NCI-H1105 (cell line): ENCODE measurements around the gene HHAT.
A peak's percentile ranks its signal among the peaks of the same experiment; 100 is the strongest.
"Not testable (repeated sequence)": the region's sequence is repeated elsewhere in the genome, so short reads cannot be mapped to it uniquely, and the experiment has no call there.

Experiments used
- DNase-seq: peaks from one replicate; lab custom pipeline; 2025; lab: John Stamatoyannopoulos, UW

The HHAT gene

GRCh38 chr1:210647406-210648333 is 319.0 kb downstream of the HHAT start:
- no peak for DNase-seq

- DNase-seq, result no peak
These were observed 320.0 kb downstream of the HHAT start for GRCh38 chr1:210648588-210649269.

GRCh38 chr1:210650403-210650802 is 321.7 kb downstream of the HHAT start:
- DNase-seq, result no peak

DNA sequence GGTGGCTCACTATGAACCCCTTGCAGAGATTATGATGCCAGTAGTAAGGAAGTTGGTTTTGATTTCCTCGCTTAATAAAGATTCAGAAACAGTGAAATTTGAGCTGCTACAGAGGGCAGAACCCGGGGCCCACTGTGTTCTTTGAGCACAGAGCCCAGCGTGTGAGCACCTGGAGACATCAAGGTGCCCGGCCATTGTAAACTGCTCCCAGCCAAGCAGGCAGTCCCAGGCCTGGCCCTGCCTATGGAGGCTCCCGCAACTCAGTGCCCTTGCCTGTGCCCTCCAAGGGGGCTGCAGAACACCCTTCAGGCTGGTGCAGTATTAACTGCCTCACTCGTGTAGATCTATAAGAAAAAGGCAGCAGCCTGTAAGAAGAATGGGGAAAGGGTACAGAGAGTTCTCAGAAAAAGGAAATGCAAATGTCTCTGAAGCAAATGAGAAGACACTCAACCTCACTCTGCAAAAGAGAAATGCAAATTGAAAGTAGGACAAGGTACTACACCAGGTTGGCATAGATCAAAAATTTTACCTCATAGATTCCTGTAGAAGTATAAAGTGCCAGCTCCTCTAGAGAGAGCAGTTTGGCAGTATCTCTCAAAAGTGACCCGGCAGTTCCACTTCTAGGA is 323.7 kb downstream of the HHAT start:
- DNase-seq, result no peak

DNA sequence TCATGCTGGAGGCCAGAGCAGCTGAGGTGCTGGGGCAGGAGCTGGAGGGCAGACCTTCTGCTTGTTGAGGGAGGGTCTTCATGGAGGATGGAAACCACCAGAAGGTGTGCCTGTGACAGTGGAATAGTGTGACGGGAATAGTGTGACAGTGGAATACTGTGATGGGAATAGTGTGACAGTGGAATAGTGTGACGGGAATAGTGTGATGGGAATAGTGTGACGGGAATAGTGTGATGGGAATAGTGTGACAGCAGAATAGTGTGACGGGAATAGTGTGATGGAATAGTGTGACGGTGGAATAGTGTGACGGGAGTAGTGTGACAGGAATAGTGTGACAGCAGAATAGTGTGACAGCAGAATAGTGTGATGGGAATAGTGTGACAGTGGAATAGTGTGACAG is 325.1 kb downstream of the HHAT start:
- no peak for DNase-seq

DNA sequence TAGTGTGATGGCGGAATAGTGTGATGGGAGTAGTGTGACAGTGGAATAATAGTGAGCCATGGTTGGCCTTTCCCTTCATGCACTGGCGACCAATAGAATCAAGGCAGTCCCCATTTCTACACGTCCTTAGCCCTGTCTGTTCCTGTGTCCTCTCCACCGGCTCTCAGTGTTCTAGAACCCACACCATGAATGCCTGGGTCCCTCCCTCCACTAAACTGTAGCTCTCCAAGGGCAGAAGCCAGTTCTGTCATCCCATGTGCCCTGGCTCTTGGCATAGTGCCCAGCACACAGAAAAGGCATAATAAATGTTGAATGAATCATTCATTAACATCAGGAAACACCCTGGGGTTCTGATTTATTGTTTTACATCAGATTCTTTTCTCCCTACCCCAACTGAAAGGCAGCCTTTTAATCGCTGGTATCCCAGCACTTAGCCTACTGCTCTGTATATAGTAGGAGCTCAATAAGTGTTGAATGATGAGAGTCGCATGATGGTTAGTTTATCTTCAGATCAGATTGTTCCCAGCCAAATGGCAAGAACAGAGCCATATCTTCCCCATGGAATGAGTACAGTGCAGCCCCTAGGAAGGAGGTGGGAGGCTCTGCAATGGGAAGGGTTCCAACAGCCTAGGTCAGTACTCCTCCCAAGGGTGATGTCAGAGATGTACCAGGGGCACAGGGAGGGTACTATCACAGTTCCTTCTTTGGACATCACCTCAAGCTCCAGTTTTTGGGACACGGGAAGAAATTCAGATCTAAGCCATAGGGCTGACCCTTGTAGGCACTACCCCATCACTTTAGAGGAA is 325.7 kb downstream of the HHAT start:
- no peak for DNase-seq

DNA sequence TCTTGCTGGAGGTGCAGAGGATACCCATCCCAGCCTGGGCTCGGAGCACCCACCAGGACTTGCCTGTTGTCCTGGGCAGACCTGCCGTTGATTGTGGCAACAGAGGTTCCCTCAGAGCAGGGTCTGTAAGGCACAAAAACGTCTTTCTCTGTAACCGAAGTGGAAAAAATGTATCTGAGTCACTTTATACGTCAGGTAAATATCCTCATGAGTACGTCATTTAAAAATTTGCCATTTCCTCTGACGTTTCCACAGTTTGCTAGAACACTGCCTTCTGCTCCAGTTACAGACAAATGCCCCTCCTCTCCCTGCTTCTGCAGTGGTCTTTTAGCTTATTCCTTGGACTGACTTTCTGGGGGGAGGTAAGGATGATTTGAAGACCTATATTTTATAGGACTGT is 326.8 kb downstream of the HHAT start:
- no peak for DNase-seq

DNA sequence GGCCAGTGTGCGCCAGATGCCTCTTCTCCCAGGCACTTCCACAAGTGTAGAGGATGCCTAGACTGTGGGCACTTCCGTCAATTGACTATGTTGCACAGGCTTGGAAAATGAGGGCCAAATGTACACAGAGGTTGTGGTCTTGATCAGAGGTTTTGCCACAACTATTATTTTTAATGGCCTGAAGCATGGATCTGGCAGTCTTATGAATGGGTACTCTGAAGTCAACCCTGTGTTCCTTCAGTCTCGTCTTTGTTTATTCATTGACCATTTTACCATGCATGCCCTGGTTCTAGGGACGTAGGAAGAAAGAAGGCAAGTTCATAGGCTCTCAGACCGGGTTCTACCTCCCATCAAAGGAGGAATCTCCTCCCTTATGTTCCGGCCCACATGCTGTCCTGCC is 329.1 kb downstream of the HHAT start:
- no peak for DNase-seq

DNA sequence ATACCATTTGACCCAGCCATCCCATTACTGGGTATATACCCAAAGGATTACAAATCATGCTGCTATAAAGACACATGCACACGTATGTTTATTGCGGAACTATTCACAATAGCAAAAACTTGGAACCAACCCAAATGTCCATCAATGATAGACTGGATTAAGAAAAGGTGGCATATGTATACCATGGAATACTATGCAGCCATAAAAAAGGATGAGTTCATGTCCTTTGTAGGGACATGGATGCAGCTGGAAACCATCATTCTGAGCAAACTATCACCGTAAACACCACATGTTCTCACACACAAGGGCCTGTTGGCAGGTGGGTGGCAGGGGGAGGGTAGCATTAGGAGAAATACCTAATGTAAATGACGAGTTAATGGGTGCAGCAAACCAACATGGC is 332.8 kb downstream of the HHAT start:
- DNase-seq, result not testable (repeated sequence)

- no peak for DNase-seq
These were observed 333.8 kb downstream of the HHAT start for GRCh38 chr1:210662291-210663050.

- DNase-seq, result peak; percentile 89
These were observed 335.2 kb downstream of the HHAT start for GRCh38 chr1:210663730-210664573.

DNA sequence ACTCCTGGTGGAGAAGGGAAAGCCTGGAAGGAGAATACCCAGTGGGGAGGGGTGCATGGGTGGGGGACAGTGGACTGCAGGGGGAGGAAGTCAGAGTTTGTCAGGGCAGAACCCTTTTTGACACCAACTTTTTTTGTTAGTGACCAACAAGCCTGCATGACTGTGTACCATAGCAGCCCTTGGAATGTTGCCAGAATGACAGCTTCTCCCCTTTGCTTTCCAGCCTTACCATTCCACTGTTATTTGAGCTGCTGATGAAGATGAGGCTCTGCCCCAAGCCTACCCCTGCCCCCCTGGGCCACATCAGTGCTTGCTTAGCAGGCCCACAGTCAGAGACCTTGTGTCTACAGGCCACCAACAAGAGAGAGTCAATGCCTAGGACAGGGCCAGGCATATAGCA is 341.2 kb downstream of the HHAT start:
- no peak for DNase-seq

DNA sequence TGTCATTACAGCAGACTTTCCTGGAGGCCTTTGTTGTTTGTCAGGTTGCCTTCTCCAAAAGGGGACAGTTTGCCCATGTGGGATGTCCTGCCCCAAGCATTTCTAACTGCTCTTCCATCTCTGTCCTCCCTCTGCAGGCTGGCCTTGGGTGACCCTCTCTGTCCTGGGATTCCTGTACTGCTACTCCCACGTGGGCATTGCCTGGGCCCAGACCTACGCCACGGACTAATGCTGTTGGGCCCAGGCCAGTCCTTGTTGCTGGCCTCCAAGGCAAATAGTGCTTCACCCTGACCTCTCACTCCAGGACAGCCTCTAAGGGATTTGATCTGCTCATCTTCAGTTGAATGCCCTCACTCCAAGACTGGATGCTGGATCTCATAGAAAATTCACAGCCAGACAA is 345.4 kb downstream of the HHAT start:
- DNase-seq, result no peak

GRCh38 chr1:210676539-210676938 is 347.8 kb downstream of the HHAT start:
- no peak for DNase-seq

GRCh38 chr1:210677533-210677932 is 348.8 kb downstream of the HHAT start:
- DNase-seq, result no peak

GRCh38 chr1:210678306-210678705 is 349.6 kb downstream of the HHAT start:
- no peak for DNase-seq

- no peak for DNase-seq
These were observed 352.5 kb downstream of the HHAT start for GRCh38 chr1:210681158-210681557.

- no peak for DNase-seq
These were observed 354.8 kb downstream of the HHAT start for GRCh38 chr1:210683403-210684047.

DNA sequence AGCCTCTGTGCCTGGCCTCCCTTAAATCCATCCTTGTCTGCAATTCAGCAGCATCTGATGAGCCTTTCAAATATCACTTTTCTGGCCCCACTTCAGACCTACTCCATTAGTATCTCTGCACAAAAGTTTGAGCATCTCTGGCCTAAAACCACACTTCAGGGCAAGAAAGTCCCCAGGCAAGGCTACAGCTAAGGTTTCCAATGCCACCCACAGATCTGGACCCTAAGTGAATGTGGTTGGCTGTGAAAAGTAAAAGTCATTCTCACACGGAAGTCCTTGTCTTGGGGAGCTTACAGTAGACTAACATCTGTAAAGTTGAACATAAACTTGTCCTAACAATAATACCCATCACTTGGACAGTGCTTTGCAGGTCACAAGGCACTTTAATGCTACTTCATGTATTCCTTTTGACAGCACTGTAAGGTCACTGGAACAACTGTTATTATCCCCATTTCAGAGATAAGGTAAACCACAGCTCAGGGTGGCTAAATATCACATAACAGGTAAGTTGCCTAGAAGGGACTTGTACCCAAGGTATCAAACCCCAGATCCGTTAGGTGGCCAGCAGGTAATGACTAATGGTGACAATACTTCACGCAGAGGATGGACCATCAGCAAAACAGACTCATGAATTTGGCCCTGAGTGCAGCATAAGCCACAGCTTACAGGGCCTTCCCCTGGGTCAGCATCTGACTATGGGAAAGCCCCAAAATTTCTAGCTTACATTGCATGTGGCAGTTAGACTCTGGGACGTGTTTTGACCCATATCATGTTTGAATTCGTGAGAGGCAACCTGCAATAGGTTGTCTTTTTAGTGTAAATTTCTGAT is 356.0 kb downstream of the HHAT start:
- DNase-seq, result no peak
